ENCODE results near the gene DICER1. TPM values are rescaled to one million over a fixed set of nuclear protein-coding genes. Genes with fewer than 3 reads are reported as not detected.
"Not testable (repeated sequence)": the region's sequence is repeated elsewhere in the genome, so short reads cannot be mapped to it uniquely, and the experiment has no call there.

The DICER1 gene
- total and polyA plus RNA-seq, 12 donors = 7.1 to 81.5 (median 32.1) TPM

DNA sequence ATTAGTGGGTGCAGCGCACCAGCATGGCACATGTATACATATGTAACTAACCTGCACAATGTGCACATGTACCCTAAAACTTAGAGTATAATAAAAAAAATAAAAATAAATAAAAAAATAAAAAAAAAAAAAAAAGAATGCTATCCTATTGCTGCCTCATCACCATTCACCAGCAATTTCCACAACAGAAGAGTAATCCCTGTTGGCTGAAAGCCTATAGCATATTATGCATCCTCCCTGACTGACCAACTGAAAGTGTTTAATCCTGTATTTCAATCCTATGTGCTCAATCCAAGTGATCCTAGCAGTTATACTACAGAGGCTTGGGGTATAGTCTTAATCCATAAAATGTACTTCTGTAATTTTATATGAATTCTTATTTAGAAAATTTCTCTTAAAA is 18.5 kb downstream of the DICER1 start:
- Histone ChIP-seq H3K4me3 (no peak overlapping the region), H3K9me3 (replicated peaks in 1 of 3) (no peaks in the 10 kb centered on the region), H3K4me1 (replicated peaks in 1 of 2) (peaks cover 21 to 71% of the 10 kb centered on the region in 2 donors), H3K27ac (no peak overlapping the region), H3K27me3 (no peaks in the 10 kb centered on the region), H3K36me3 (replicated peaks in 1 of 2) (no peaks in the 10 kb centered on the region)
- WGBS, 4 donors = 100% methylated on average over 1 of the region's 1 CpG; no CpG with 5 or more reads in 3 of the 4 donors
- TF ChIP-seq POLR2A (IDR thresholded peaks at IDR 0.05) = no peak
- TF ChIP-seq, protein P1, sequence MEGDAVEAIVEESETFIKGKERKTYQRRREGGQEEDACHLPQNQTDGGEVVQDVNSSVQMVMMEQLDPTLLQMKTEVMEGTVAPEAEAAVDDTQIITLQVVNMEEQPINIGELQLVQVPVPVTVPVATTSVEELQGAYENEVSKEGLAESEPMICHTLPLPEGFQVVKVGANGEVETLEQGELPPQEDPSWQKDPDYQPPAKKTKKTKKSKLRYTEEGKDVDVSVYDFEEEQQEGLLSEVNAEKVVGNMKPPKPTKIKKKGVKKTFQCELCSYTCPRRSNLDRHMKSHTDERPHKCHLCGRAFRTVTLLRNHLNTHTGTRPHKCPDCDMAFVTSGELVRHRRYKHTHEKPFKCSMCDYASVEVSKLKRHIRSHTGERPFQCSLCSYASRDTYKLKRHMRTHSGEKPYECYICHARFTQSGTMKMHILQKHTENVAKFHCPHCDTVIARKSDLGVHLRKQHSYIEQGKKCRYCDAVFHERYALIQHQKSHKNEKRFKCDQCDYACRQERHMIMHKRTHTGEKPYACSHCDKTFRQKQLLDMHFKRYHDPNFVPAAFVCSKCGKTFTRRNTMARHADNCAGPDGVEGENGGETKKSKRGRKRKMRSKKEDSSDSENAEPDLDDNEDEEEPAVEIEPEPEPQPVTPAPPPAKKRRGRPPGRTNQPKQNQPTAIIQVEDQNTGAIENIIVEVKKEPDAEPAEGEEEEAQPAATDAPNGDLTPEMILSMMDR (IDR thresholded peaks at IDR 0.05) = no peak
- DNase-seq = no peak
- intact Hi-C loops (cut with DNase I) = no loop called here

DNA sequence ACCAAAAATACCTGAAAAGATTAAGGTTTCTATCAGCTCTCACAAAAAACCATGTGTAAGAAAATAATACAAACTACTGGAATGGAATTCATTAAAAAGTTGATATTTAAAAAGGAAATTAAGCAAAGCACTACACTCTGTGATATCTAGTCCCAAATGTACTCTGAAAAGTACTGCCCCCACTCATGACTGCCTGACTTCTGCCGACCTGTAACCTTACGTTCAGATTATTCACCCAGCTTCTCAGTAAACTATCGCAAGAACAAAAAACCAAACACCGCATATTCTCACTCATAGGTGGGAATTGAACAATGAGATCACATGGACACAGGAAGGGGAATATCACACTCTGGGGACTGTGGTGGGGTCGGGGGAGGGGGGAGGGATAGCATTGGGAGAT is 18.9 kb downstream of the DICER1 start:
- H3K4me1 ChIP-seq (replicated peaks in 1 of 2) = peaks cover 21 to 71% of the 10 kb centered on the region in 2 donors
- intact Hi-C loops (cut with DNase I); H3K9me3 ChIP-seq (replicated peaks in 1 of 3); H3K4me3 ChIP-seq; H3K36me3 ChIP-seq (replicated peaks in 1 of 2); H3K27me3 ChIP-seq; DNase-seq: not testable (repeated sequence)
- H3K27ac ChIP-seq = peak overlapping the region in 1 of 5 donors; percentile 40
- WGBS, 4 donors = 80 to 88% (median 86%) methylated on average over 4 of the region's 5 CpGs

DNA sequence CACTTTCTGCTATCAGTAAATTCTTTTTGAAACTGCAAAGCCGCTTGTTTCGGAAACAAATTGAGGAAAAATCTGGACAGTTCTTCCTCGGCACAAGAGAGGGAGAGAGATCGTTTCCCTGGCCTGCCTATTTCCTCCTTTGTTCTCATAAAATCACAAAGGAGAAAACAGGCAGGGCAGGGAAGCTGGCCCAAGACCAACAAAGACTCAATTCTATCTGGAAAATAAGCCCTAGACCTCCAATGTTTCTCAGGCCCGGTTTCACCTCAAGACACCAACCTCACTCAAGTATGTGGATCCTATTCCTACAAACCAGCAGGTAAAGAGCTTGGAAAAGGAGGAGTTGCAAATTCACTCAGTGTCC is 19.5 kb downstream of the DICER1 start:
- WGBS, 4 donors = 56 to 66% (median 63%) methylated on average over 5 of the region's 5 CpGs
- peak in 1 of 7 donors; percentile 18 for DNase-seq
- H3K4me3 ChIP-seq = no peak overlapping the region
- H3K9me3 ChIP-seq (replicated peaks in 1 of 3) = no peaks in the 10 kb centered on the region
- H3K4me1 ChIP-seq (replicated peaks in 1 of 2) = peaks cover 21 to 65% of the 10 kb centered on the region in 2 donors
- TF ChIP-seq, protein P1 (IDR thresholded peaks at IDR 0.05) = no peak
- no peak for TF ChIP-seq POLR2A (IDR thresholded peaks at IDR 0.05)
- peaks cover 0 to 4% of the 10 kb centered on the region in 2 donors for H3K36me3 ChIP-seq (replicated peaks in 1 of 2)
- intact Hi-C loops (cut with DNase I) = no loop called here
- H3K27ac ChIP-seq = peak overlapping the region in 1 of 5 donors; percentile 40
- H3K27me3 ChIP-seq = no peaks in the 10 kb centered on the region

DNA sequence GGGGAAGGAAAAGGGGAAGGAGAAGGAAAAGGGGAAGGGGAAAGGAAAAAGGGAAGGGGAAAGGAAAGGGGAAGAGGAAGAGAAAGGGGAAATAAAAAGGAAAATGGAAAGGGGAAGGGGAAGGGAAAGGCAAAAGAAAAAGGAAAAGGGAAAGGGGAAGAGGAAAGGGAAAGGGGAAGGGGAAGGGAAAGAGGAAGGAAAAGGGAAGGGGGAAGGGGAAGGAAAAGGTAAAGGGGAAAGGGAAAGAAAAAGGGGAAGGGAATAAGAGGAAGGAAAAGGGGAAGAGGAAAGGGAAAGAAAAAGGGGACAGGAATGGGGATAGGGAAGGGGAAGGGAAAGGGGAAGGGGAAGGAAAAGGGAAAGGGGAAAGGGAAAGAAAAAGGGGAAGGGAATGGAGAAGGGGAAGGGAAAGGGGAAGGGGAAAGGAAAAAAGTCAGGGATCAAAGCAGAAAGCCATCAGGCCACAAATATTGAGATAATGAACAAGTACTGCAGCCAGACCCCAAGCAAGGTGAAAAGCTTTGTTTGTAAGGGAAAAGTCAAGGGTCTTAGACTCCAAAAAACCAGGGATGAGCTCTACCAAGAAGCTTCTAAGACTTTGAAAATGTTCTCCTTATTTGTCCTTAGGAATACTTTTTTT is 20.0 kb downstream of the DICER1 start:
- H3K27ac ChIP-seq = peak overlapping the region in 1 of 5 donors; percentile 40
- H3K4me3 ChIP-seq = no peak overlapping the region
- H3K4me1 ChIP-seq (replicated peaks in 1 of 2) = peaks cover 21 to 60% of the 10 kb centered on the region in 2 donors

More for the DNA sequence above, 20.0 kb downstream of the DICER1 start:
- Histone ChIP-seq H3K36me3 (replicated peaks in 1 of 2) (peaks cover 0 to 9% of the 10 kb centered on the region in 2 donors), H3K9me3 (replicated peaks in 1 of 3) (no peaks in the 10 kb centered on the region), H3K27me3 (no peaks in the 10 kb centered on the region)
- TF ChIP-seq, protein P1 (IDR thresholded peaks at IDR 0.05) = no peak
- no peak for TF ChIP-seq POLR2A (IDR thresholded peaks at IDR 0.05)
- DNase-seq = no peak
- intact Hi-C loops (cut with DNase I) = no loop called here

Measured in adrenal gland (tissue), 12 donors.